Measurements from ENCODE around the gene CIC. TPM values are rescaled to one million over a fixed set of nuclear protein-coding genes. Genes with fewer than 3 reads are reported as not detected.

CIC gene
- total and polyA plus RNA-seq, 10 of the 15 experiments (the other 5 are each of a cell fraction or from before 2014, with no cell fraction given): 0.18 to 50.6 (median 7.1) TPM

- no peak for ATAC-seq
Observed at GRCh38 chr19:42293948-42294347, 24.9 kb downstream of the CIC start.

More at GRCh38 chr19:42293948-42294347, 24.9 kb downstream of the CIC start:
- BruUV-seq (replicated peaks): no TSS peak
- DNase-seq (ENCODE audit: low read depth, low spot score) (no peak), FAIRE-seq (no peak)
- ChIA-PET RAD21 (ENCODE audit: unreplicated experiment) (no interaction called here), POLR2A (no interaction called here), SMC1A (ENCODE audit: uncharacterized antibody, unreplicated experiment) (no interaction called here), CTCF (interaction anchor here (0.9 to 3.2 kb wide), 3 partner anchors 49 to 185 kb away, joined by 3 to 25 read pairs (median 4); partner anchors contain the start of gene POU2F2)
- in situ Hi-C loops (cut with MboI): no loop called here
- Histone ChIP-seq H3K79me2 (ENCODE audit: control insufficient read depth, insufficient read depth, low read length) (no peaks in the 10 kb centered on the region), H2AFZ (ENCODE audit: control insufficient read depth, low read depth, low read length) (no peak overlapping the region), H3K9ac (ENCODE audit: control insufficient read depth, insufficient read depth, low read length) (no peak overlapping the region), H3K27me3 (replicated peaks in 1 of 2; ENCODE audit: control insufficient read depth in 2 of 2, insufficient read depth in 2 of 2, low read length in 1 of 2) (no peaks in the 10 kb centered on the region), H3K27ac (ENCODE audit: control insufficient read depth, insufficient read depth) (no peak overlapping the region), H3K4me2 (ENCODE audit: control insufficient read depth, insufficient read depth) (no peak overlapping the region), H3K4me1 (ENCODE audit: control insufficient read depth, insufficient read depth, low read length) (no peaks in the 10 kb centered on the region; the same call in 1 of the 2 replicates), H4K20me1 (ENCODE audit: control insufficient read depth, insufficient read depth) (no peaks in the 10 kb centered on the region), H3K36me3 (ENCODE audit: control insufficient read depth in 2 of 2, insufficient read depth in 2 of 2, low read length in 1 of 2) (peaks cover 17 to 25% of the 10 kb centered on the region in 2 experiments; a peak in 3 of 4 replicates), H3K4me3 (no peak overlapping the region), H3K9me3 (replicated peaks; ENCODE audit: control insufficient read depth, insufficient read depth, low read length) (no peaks in the 10 kb centered on the region)
- WGBS (ENCODE audit: insufficient coverage, insufficient replicate concordance, low lambda C conversion rate, missing lambda C conversion rate): 82% methylated on average over 15 of the region's 15 CpGs
- TF ChIP-seq SMARCA5 (IDR thresholded peaks at IDR 0.05): no peak
- no peak for TF ChIP-seq CREB1 (IDR thresholded peaks at IDR 0.05; ENCODE audit: low read depth)
- no peak for TF ChIP-seq EGR1 (IDR thresholded peaks at IDR 0.05; ENCODE audit: borderline replicate concordance in 1 of 2, low read depth in 2 of 2, low read length in 2 of 2)
- no peak for TF ChIP-seq SREBF1 (IDR thresholded peaks at IDR 0.05; ENCODE audit: low read length)
- TF ChIP-seq ATF7 (IDR thresholded peaks at IDR 0.05; ENCODE audit: low read depth): no peak
- TF ChIP-seq ZNF274 (IDR thresholded peaks at IDR 0.05; ENCODE audit: insufficient read depth, insufficient read length): no peak
- TF ChIP-seq NKRF (conservative IDR thresholded peaks at IDR 0.05): no peak
- no peak for TF ChIP-seq MTA3 (IDR thresholded peaks at IDR 0.05; ENCODE audit: borderline replicate concordance, low read length)
- no peak for TF ChIP-seq NRF1 (conservative IDR thresholded peaks at IDR 0.05; ENCODE audit: low read depth, low read length)
- TF ChIP-seq RUNX3 (IDR thresholded peaks at IDR 0.05; ENCODE audit: low read length): no peak
- intact Hi-C loops (cut with micrococcal nuclease; ENCODE audit: unreplicated experiment): no loop called here

Data from GM12878 (cell line).